ENCODE data around the gene ADRM1.

The ADRM1 gene, protein sequence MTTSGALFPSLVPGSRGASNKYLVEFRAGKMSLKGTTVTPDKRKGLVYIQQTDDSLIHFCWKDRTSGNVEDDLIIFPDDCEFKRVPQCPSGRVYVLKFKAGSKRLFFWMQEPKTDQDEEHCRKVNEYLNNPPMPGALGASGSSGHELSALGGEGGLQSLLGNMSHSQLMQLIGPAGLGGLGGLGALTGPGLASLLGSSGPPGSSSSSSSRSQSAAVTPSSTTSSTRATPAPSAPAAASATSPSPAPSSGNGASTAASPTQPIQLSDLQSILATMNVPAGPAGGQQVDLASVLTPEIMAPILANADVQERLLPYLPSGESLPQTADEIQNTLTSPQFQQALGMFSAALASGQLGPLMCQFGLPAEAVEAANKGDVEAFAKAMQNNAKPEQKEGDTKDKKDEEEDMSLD

GRCh38 chr20:62302341-62303061 is at the start of gene ADRM1:
Gene ADRM1, plus strand, starts transcription at chr20:62302997. Its CDS starts 572 bp downstream, at chr20:62303569.
- H3K9me2 ChIP-seq (replicated peaks; ENCODE audit: insufficient read depth, low read length): no peaks in the 10 kb centered on the region
- H3F3A ChIP-seq (ENCODE audit: insufficient read depth): 0 out of 2 replicates have a peak, but pooled peaks cover 3% of the 10 kb centered on the region
- H3K4me3 ChIP-seq (ENCODE audit: insufficient read depth, low read length, poor library complexity, severe bottlenecking): peak within 1 kb of the TSS; percentile 85
- H2AFZ ChIP-seq (ENCODE audit: low read depth, low read length, severe bottlenecking): peak within 1 kb of the TSS; percentile 92
- H3K27ac ChIP-seq (ENCODE audit: low read depth, low read length): peak within 1 kb of the TSS; percentile 79
- TF ChIP-seq CTCF (IDR thresholded peaks at IDR 0.05; ENCODE audit: insufficient read depth, low read length, poor library complexity, severe bottlenecking) (peak; percentile 90), EZH2phosphoT487 (conservative IDR thresholded peaks at IDR 0.05; ENCODE audit: low read length) (no peak)
- H3K36me3 ChIP-seq (ENCODE audit: low read length): no peaks in the 10 kb centered on the region
- H3K9ac ChIP-seq (ENCODE audit: low read length): peak within 1 kb of the TSS; percentile 68
- H3K9me3 ChIP-seq (ENCODE audit: insufficient read depth, low read length): no peaks in the 10 kb centered on the region
- H3K4me2 ChIP-seq (ENCODE audit: low read depth, low read length, poor library complexity, severe bottlenecking): peak within 1 kb of the TSS; percentile 83
- H3K27me3 ChIP-seq (ENCODE audit: low read length): no peaks in the 10 kb centered on the region
- H4K20me1 ChIP-seq (ENCODE audit: low read depth, low read length): peaks cover 5% of the 10 kb centered on the region; the same call in 1 of the 2 replicates
- peaks cover 34% of the 10 kb centered on the region for H3K79me2 ChIP-seq (ENCODE audit: insufficient read depth, low read length)

DNA sequence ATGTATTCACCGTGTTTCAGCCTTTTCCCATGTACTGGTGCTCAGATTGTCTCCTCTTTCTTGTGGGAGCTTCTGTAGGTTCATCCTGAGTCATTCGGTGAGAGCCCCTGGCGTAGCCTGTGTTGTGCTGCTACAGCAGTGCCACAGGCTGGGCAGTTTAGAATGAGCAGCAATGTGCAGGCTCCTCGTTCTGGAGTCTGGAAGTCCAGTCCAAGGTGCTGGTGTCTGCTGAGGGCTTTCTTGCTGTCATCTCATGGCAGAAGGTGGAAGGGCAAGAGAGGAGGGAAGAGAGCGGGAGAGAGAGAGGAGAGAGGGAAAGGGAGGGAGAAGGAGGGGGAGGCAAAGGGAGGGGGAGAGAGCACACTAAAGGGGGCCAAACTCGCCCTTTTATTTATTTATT is 49.4 kb upstream of the ADRM1 start:
- H3K27ac ChIP-seq (ENCODE audit: low read depth, low read length): no peak overlapping the region
- no peak overlapping the region for H3K4me2 ChIP-seq (ENCODE audit: low read depth, low read length, poor library complexity, severe bottlenecking)
- H3F3A ChIP-seq (ENCODE audit: insufficient read depth): no peaks in the 10 kb centered on the region
- no peaks in the 10 kb centered on the region for H3K36me3 ChIP-seq (ENCODE audit: low read length)
- H4K20me1 ChIP-seq (ENCODE audit: low read depth, low read length): no peaks in the 10 kb centered on the region; the same call in 1 of the 2 replicates
- TF ChIP-seq CTCF (IDR thresholded peaks at IDR 0.05; ENCODE audit: insufficient read depth, low read length, poor library complexity, severe bottlenecking) (no peak), EZH2phosphoT487 (conservative IDR thresholded peaks at IDR 0.05; ENCODE audit: low read length) (no peak)
- peaks cover 7% of the 10 kb centered on the region for H3K79me2 ChIP-seq (ENCODE audit: insufficient read depth, low read length)
- H3K4me3 ChIP-seq (ENCODE audit: insufficient read depth, low read length, poor library complexity, severe bottlenecking): no peak overlapping the region
- H3K9me3 ChIP-seq (ENCODE audit: insufficient read depth, low read length): no peaks in the 10 kb centered on the region
- H2AFZ ChIP-seq (ENCODE audit: low read depth, low read length, severe bottlenecking): no peak overlapping the region
- no peaks in the 10 kb centered on the region for H3K9me2 ChIP-seq (replicated peaks; ENCODE audit: insufficient read depth, low read length)
- no peak overlapping the region for H3K9ac ChIP-seq (ENCODE audit: low read length)
- no peaks in the 10 kb centered on the region for H3K27me3 ChIP-seq (ENCODE audit: low read length)

DNA sequence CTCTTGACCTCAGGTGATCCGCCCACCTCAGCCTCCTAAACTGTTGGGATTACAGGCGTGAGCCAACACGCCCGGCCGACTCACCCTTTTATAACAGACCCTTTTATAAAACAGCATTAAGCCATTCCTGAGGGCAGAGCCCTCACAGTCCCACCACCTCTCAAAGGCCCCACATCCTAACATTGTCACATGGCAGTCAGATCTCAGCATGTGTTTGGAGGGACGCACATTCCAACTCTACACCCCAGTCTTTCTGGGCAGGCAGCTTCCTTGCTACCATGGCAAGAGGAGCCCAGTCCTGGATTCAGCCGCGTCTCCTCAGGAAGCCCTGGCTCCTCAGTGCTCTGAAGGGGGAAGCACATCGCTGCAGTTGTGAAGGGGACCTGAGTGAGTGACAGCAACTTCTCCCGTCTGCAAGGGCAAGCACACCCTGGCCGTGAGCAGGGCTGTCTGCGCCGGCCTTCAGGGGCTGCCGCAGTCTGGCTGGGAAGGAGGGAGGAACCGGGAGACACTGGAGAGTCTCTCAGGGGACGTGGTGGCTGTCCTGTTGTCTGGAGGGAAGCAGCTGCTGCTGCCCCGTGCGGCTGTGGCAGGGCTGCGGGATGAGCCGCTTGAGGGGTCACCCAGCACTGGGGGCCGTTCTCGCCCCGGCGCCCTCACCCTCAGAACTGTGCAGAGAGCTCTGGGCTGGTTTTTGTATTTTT is 48.6 kb upstream of the ADRM1 start:
- Histone ChIP-seq H3K27ac (ENCODE audit: low read depth, low read length) (no peak overlapping the region), H3K9me3 (ENCODE audit: insufficient read depth, low read length) (no peaks in the 10 kb centered on the region), H2AFZ (ENCODE audit: low read depth, low read length, severe bottlenecking) (no peak overlapping the region), H3F3A (ENCODE audit: insufficient read depth) (no peaks in the 10 kb centered on the region), H3K9ac (ENCODE audit: low read length) (no peak overlapping the region), H4K20me1 (ENCODE audit: low read depth, low read length) (no peaks in the 10 kb centered on the region; the same call in 1 of the 2 replicates), H3K4me3 (ENCODE audit: insufficient read depth, low read length, poor library complexity, severe bottlenecking) (no peak overlapping the region), H3K27me3 (ENCODE audit: low read length) (no peaks in the 10 kb centered on the region), H3K4me2 (ENCODE audit: low read depth, low read length, poor library complexity, severe bottlenecking) (no peak overlapping the region), H3K79me2 (ENCODE audit: insufficient read depth, low read length) (peaks cover 7% of the 10 kb centered on the region), H3K9me2 (replicated peaks; ENCODE audit: insufficient read depth, low read length) (no peaks in the 10 kb centered on the region), H3K36me3 (ENCODE audit: low read length) (no peaks in the 10 kb centered on the region)
- TF ChIP-seq EZH2phosphoT487 (conservative IDR thresholded peaks at IDR 0.05; ENCODE audit: low read length) (no peak), CTCF (IDR thresholded peaks at IDR 0.05; ENCODE audit: insufficient read depth, low read length, poor library complexity, severe bottlenecking) (no peak)

All from SU-DHL-6 (cell line).